Lung microvascular endothelial cell (primary cell): ENCODE data around the gene PSMA7. TPM values are rescaled to one million over a fixed set of nuclear protein-coding genes. Genes with fewer than 3 reads are reported as not detected.
"Not testable (repeated sequence)": the region's sequence is repeated elsewhere in the genome, so short reads cannot be mapped to it uniquely, and the experiment has no call there.

Source experiments
- DNase-seq, 2 donors: peaks; one replicate each; pipeline versions ENCODE4 v3.0.0 to v3.0.0-alpha.2; 2010; ENCODE audit warnings: low read depth in 2 of 2
- total RNA-seq: library from RNA; depleted of rRNA; stranded (reverse); fragments of >200 nt; gene quantifications from 2 replicates; pipeline ENCODE4 v1.2.1, GENCODE V29; 2014

PSMA7 gene
- total RNA-seq, 1 donor from 2014 or later, result 293 TPM

GRCh38 chr20:62156254-62156556 is 13.0 kb upstream of the PSMA7 start:
- DNase-seq, result no peak

GRCh38 chr20:62155428-62156253 is 12.4 kb upstream of the PSMA7 start:
- no peak for DNase-seq

- DNase-seq, result no peak
These were observed 8.7 kb upstream of the PSMA7 start for GRCh38 chr20:62151835-62152364.

GRCh38 chr20:62151225-62151624 is 8.0 kb upstream of the PSMA7 start:
- DNase-seq, result no peak

GRCh38 chr20:62150310-62150575 is 7.0 kb upstream of the PSMA7 start:
- no peak for DNase-seq

GRCh38 chr20:62149532-62150309 is 6.5 kb upstream of the PSMA7 start:
- peak; percentile 7 to 83 for DNase-seq

GRCh38 chr20:62148908-62149314 is 5.7 kb upstream of the PSMA7 start:
- peak in 1 of 2 donors; percentile 19 for DNase-seq

- not testable (repeated sequence) for DNase-seq
These were observed 5.2 kb upstream of the PSMA7 start for GRCh38 chr20:62148383-62148782.

- no peak for DNase-seq
These were observed 4.3 kb upstream of the PSMA7 start for GRCh38 chr20:62147528-62147927.

- DNase-seq, result no peak
These were observed 3.9 kb upstream of the PSMA7 start for GRCh38 chr20:62147125-62147524.

- no peak for DNase-seq
These were observed 3.0 kb upstream of the PSMA7 start for GRCh38 chr20:62146019-62146755.

- DNase-seq, result no peak
These were observed 2.5 kb upstream of the PSMA7 start for GRCh38 chr20:62145688-62146018.

- DNase-seq, result peak; percentile 79 to 80
These were observed 997 bp upstream of the PSMA7 start for GRCh38 chr20:62143957-62144825.

- peak in 1 of 2 donors; percentile 34 for DNase-seq
These were observed 728 bp downstream of the PSMA7 start for GRCh38 chr20:62142252-62143080.

GRCh38 chr20:62141397-62142251 is 1.6 kb downstream of the PSMA7 start:
- DNase-seq, result peak; percentile 49 to 69

GRCh38 chr20:62141043-62141396 is 2.2 kb downstream of the PSMA7 start:
- DNase-seq, result no peak

GRCh38 chr20:62139636-62140035 is 3.6 kb downstream of the PSMA7 start:
- DNase-seq, result no peak

- DNase-seq, result no peak
These were observed 4.3 kb downstream of the PSMA7 start for GRCh38 chr20:62138912-62139311.

GRCh38 chr20:62138204-62138543 is 5.0 kb downstream of the PSMA7 start:
- no peak for DNase-seq
